Effector CD8-positive, alpha-beta T cell (primary cell): Measurements from ENCODE around the gene UBE2F.

ENCODE experiments used
- DNase-seq: peaks from one replicate; lab custom pipeline; 2025; lab: John Stamatoyannopoulos, UW

The UBE2F gene

GRCh38 chr2:238080518-238080917 is 113.7 kb downstream of the UBE2F start:
- no peak for DNase-seq

DNA sequence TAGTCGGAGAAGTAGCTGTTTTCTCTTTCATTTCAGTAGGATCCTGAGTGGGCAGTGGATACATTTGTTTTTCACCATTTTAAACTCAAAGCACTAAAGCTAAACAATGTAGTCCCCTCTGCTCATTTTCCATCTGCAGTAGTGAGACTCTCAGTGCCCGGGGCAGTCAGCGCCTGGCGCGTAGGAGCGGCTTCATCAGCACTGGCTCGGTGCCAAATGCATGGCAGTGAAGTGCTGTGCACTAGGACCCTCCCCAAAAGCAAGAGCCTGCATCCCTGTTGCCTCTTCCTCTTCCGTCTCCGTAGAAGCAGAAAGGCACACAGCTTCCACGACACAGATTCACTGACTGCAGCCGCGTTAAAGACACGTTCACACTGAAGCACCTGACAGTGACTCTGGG is 114.3 kb downstream of the UBE2F start:
- no peak for DNase-seq

DNA sequence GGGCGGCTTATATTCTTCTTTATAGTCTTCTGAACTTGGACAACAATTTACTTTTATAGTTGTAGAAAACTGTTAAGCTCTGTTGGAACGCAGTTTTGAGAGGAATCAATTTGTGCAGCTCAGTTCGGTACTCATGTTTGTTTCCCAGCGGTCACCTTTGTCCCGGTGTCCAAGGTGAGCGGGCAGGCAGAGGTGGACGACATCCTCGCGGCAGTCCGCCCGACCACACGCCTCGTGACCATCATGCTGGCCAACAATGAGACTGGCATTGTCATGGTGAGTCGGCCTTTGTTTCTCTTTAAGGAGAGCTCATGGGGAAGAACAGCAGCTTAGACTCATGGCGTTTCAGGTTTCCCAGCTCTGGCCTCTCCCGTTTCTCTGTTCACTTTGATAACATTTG is 114.7 kb downstream of the UBE2F start:
- no peak for DNase-seq

DNA sequence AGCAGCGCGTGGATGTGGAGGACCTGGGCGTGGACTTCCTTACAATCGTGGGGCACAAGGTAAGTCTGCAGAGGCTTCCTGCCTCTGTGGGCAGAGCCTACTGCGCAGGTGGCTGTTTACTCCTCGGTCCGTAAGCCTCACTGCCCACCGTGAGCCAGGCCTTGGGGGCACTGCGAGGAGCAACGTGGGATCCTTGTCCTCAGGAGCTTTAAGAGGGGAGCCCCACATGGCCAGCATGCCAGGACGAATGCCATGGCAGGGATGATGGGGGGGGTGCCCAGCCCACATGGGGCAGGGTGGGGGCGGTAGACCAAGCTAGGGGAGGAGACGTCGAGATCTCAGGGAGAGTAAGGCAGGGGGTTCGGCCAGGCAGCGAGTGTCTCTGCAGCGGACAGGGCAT is 115.3 kb downstream of the UBE2F start:
- no peak for DNase-seq

DNA sequence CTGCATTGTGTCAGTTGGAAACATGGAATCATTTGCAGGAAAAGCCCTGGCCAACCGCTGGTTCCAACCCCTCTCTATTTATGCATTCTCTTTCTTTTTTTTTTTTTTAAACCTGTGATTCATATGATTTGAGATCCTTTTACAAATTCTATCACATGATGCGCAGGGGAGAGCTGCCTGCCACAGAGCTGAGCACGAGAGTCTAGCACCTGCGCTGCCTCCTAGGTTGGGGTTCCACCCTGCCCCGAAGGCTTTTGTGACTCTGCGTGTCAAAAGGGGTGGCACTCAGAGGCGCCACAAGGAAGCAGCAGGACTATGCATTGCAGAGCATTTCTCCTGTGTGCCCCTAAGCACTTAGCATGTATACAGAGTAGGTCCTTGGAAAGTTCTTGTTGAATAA is 116.0 kb downstream of the UBE2F start:
- DNase-seq = no peak

DNA sequence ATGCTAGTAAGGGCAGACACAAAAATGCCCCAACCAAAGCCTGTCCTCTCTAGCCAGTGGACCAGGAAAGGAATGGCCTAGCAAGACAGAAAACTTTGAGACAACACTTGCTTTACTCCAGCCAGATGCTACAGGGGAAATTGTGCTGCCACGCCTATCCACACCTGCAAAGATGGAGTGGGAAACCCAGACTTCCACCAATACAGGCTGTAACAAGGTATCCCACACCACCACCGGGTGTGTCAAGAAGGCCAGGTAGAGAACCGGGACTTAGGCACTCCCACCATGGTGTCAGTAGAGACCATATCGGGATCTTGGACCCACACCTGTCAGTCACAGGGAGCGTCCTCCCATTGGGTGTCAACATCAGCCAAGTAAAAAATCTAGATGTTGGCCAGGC is 117.1 kb downstream of the UBE2F start:
- no peak for DNase-seq

- DNase-seq = no peak
Observed at GRCh38 chr2:238084761-238085160, 117.9 kb downstream of the UBE2F start.

DNA sequence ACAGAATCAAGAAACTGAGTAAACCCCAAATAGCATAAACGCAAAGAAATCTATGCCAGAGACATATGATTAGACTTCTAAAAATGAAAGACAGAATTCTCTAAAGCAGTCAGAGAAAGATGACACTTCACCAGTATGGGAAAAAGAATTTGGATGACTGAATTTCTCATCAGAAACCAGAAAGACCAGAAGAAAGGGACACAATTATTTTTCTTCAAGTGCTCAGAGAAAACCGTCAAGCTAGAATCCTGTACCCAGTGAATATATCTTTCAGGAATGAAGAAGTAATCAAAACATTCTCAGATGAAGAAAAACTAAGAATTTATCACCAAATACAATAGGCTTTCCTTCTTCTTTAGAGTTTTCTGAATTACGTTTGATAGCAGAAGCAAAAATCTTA is 119.1 kb downstream of the UBE2F start:
- DNase-seq = no peak

- DNase-seq = no peak
Observed at GRCh38 chr2:238087211-238087610, 120.4 kb downstream of the UBE2F start.

DNA sequence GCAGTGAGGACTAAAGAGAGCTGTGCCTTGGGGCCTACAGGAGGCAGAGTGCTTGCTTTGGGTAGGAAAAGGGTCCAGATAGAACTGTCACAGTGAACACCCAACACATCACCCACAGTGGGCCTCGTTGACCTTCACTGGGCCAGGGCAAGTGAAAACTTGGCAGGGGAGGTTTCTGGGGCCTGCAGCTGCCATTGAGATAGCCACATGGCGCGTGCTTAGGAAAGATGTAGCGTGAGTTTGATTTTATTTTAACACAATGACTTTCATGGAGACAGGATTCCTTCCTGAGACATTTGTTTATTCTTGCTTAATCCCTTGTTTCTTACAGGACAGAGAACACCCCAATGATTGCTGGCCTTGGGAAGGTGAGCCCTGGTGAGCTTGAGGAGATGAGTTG is 124.1 kb downstream of the UBE2F start:
- no peak for DNase-seq

DNA sequence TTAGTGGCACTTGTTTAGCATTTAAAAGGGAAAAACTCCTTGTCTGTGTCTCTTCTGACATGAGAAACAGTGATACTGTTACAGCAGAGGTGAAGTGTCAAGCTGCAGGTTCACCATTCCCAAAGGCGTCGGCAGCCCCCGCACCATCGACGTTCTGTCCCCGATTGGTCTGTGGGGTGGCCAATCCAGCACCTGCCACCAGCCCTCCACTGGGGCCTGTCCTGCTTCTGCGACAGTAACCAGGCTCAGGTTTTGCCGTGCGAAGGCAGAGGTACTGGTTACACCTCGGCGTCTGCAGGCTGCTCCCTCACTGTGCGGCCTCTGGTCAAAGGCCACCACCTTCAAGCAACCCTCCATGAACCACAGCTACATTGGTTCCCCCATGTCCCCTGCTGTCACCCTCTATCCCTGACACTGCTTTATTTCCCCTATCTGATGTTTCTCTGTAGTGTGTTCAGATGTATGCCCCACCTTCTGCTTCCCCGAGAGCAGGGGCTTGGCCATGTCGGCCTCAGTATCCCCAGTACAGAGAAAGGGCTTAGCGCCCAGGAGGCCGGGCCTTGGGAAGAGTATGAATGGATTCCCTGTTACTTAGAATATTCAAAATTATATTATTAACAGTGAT is 124.7 kb downstream of the UBE2F start:
- DNase-seq = no peak
